GM23338 (cell line): ENCODE results near the gene LMO2.

Experiments
- CREB1 ChIP-seq: fragments of 250-450 bp; sonication (Bioruptor Pico); IDR thresholded peaks from 2 replicates; pipeline ENCODE4 v1.5.0; 2020; ENCODE audit warnings: low read depth, mild to moderate bottlenecking, moderate library complexity
- CTCF ChIP-seq, 2 experiments: fragments of 200-600 bp in 1 of 2; sonication (generic) in 1 of 2; conservative IDR thresholded peaks; 2 replicates each; pipeline versions ENCODE4 v1.5.1 to v1.6.1; 2016 to 2017; ENCODE audit warnings: antibody characterized with exemption in 2 of 2, low read depth in 2 of 2, mild to moderate bottlenecking in 2 of 2, moderate library complexity in 1 of 2
- ETS1 ChIP-seq: IDR thresholded peaks from 2 replicates; pipeline ENCODE4 v1.6.1; 2016; ENCODE audit warnings: antibody characterized with exemption
- EZH2 ChIP-seq: fragments of 200-600 bp; sonication (generic); IDR thresholded peaks from one replicate; pipeline ENCODE4 v1.8.0; 2017; ENCODE audit warnings: antibody characterized with exemption, mild to moderate bottlenecking, low read depth; ENCODE audit not compliant: unreplicated experiment
- EZH2phosphoT487 ChIP-seq: fragments of 200-600 bp; sonication (generic); IDR thresholded peaks from one replicate; pipeline ENCODE4 v1.8.1; 2018; ENCODE audit warnings: antibody characterized with exemption; ENCODE audit not compliant: unreplicated experiment
- JUNB ChIP-seq: IDR thresholded peaks from one replicate; pipeline ENCODE4 v1.6.1; 2016; ENCODE audit warnings: antibody characterized with exemption; ENCODE audit not compliant: unreplicated experiment
- NANOG ChIP-seq: IDR thresholded peaks from 2 replicates; pipeline ENCODE4 v1.6.1; 2016; ENCODE audit warnings: antibody characterized with exemption, borderline replicate concordance
- POLR2AphosphoS5 ChIP-seq: IDR thresholded peaks from 2 replicates; pipeline ENCODE4 v1.6.1; 2016; ENCODE audit warnings: antibody characterized with exemption, low read depth
- REST ChIP-seq: IDR thresholded peaks from one replicate; pipeline ENCODE4 v1.6.1; 2018; ENCODE audit warnings: antibody characterized with exemption; ENCODE audit not compliant: unreplicated experiment
- STAT1 ChIP-seq: IDR thresholded peaks from one replicate; pipeline ENCODE4 v1.6.1; 2016; ENCODE audit warnings: antibody characterized with exemption; ENCODE audit not compliant: unreplicated experiment
- ZNF114 ChIP-seq: fragments of 250-450 bp; sonication (Bioruptor Pico); IDR thresholded peaks from 2 replicates; pipeline ENCODE4 v1.5.0; 2020; ENCODE audit warnings: mild to moderate bottlenecking, moderate library complexity
- ZNF331 ChIP-seq: fragments of 250-450 bp; sonication (Bioruptor Pico); IDR thresholded peaks from 2 replicates; pipeline ENCODE4 v1.5.0; 2020; ENCODE audit warnings: low read depth, mild to moderate bottlenecking, moderate library complexity

DNA sequence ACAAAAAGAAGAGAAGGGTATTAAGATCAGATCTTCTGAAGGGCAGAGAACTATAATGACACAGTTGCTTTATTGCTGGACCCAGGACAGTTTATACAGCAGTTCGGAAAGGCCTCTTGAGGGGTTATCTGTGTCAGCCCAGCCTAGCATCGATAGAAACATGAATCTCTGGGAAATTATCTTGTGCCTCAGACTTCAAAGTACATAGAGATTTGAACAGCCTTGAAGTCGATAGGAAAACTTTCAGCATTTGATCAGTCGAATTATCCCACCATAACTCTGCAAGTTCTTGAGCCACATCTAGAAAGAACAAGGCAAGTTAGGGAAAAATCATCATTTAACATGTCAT lies 2.5 kb upstream of the LMO2 start:
- TF ChIP-seq EZH2phosphoT487 (no peak), POLR2AphosphoS5 (no peak), ETS1 (no peak), CTCF (conservative IDR thresholded peaks at IDR 0.05; ENCODE audit: low read depth in 2 of 2) (no peak), JUNB (no peak), EZH2 (no peak), REST (no peak), NANOG (no peak), CREB1 (no peak), STAT1 (no peak), ZNF331 (CRISPR knock-in tag) (no peak), ZNF114 (CRISPR knock-in tag) (no peak)
